Effector memory CD4-positive, alpha-beta T cell (primary cell): Measurements from ENCODE around the gene ZNF746.

Experiments used
- DNase-seq, 3 donors: peaks; one replicate each; pipeline ENCODE4 v3.0.0-alpha.2; 2020
- H3K27ac ChIP-seq: 2 replicates; pipeline ENCODE4 v1.7.0; 2013; ENCODE audit warnings: mild to moderate bottlenecking, low read length, moderate library complexity; ENCODE audit not compliant: insufficient read depth, poor library complexity, severe bottlenecking
- H3K27me3 ChIP-seq: replicated peaks from 2 replicates; pipeline ENCODE4 v1.7.0; 2013; ENCODE audit warnings: mild to moderate bottlenecking, low read length; ENCODE audit not compliant: insufficient read depth, control insufficient read depth, poor library complexity, severe bottlenecking
- H3K36me3 ChIP-seq: 2 replicates; pipeline ENCODE4 v1.7.0; 2013; ENCODE audit warnings: mild to moderate bottlenecking, low read length, moderate library complexity; ENCODE audit not compliant: control insufficient read depth, insufficient read depth
- H3K4me1 ChIP-seq: 2 replicates; pipeline ENCODE4 v1.7.0; 2013; ENCODE audit warnings: low read length, mild to moderate bottlenecking; ENCODE audit not compliant: control insufficient read depth, insufficient read depth, poor library complexity, severe bottlenecking
- H3K4me3 ChIP-seq: 2 replicates; pipeline ENCODE4 v1.7.0; 2013; ENCODE audit warnings: low read length, low read depth, mild to moderate bottlenecking; ENCODE audit not compliant: insufficient read depth, poor library complexity, severe bottlenecking
- H3K9me3 ChIP-seq: 2 replicates; pipeline ENCODE4 v1.7.0; 2013; ENCODE audit warnings: mild to moderate bottlenecking, low read length, moderate library complexity; ENCODE audit not compliant: control insufficient read depth

Gene ZNF746

GRCh38 chr7:149493366-149493765 lies 4.2 kb downstream of the ZNF746 start:
- peaks cover 19% of the 10 kb centered on the region for H3K4me1 ChIP-seq
- H3K27ac ChIP-seq: no peak overlapping the region
- H3K4me3 ChIP-seq: no peak overlapping the region
- H3K36me3 ChIP-seq: peaks cover 38% of the 10 kb centered on the region
- DNase-seq: no peak
- no peaks in the 10 kb centered on the region for H3K27me3 ChIP-seq
- H3K9me3 ChIP-seq: no peaks in the 10 kb centered on the region

- Histone ChIP-seq H3K4me3 (no peak overlapping the region), H3K36me3 (peaks cover 47% of the 10 kb centered on the region), H3K27me3 (no peaks in the 10 kb centered on the region), H3K27ac (no peak overlapping the region), H3K9me3 (no peaks in the 10 kb centered on the region), H3K4me1 (peaks cover 3% of the 10 kb centered on the region)
- no peak for DNase-seq
Measured at GRCh38 chr7:149490083-149490760, 7.4 kb downstream of the ZNF746 start.

- no peaks in the 10 kb centered on the region for H3K4me1 ChIP-seq
- H3K36me3 ChIP-seq: peaks cover 47% of the 10 kb centered on the region
- no peak overlapping the region for H3K27ac ChIP-seq
- no peak overlapping the region for H3K4me3 ChIP-seq
- H3K27me3 ChIP-seq: no peaks in the 10 kb centered on the region
- no peaks in the 10 kb centered on the region for H3K9me3 ChIP-seq
- no peak for DNase-seq
Measured at GRCh38 chr7:149489391-149490024, 8.1 kb downstream of the ZNF746 start.

- Histone ChIP-seq H3K27ac (no peak overlapping the region), H3K9me3 (no peaks in the 10 kb centered on the region), H3K4me3 (no peak overlapping the region), H3K4me1 (no peaks in the 10 kb centered on the region), H3K27me3 (no peaks in the 10 kb centered on the region), H3K36me3 (peaks cover 37% of the 10 kb centered on the region)
- no peak for DNase-seq
Measured at GRCh38 chr7:149479568-149479967, 18.0 kb downstream of the ZNF746 start.

DNA sequence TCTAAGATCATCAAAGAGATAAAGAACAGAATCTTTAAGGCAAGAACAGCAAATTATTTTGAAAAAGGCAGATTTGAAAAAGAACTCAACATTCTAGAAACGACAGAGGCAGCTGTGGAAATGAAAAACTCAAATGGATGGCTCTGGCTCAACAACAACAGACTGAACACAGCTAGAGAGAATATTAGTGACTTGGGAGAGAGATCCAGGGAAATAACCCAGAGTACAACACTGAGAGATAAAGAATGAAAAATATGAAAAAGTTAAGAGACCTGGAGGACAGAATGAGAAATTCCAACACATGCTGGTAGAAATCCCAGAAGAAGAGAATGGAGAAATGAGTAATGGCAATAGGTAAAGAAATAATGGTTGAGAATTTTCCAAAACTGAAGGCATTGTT lies 18.9 kb downstream of the ZNF746 start:
- no peak for DNase-seq
- H3K36me3 ChIP-seq: peaks cover 45% of the 10 kb centered on the region
- no peaks in the 10 kb centered on the region for H3K9me3 ChIP-seq
- H3K27ac ChIP-seq: no peak overlapping the region
- H3K27me3 ChIP-seq: no peaks in the 10 kb centered on the region
- no peaks in the 10 kb centered on the region for H3K4me1 ChIP-seq
- no peak overlapping the region for H3K4me3 ChIP-seq

DNA sequence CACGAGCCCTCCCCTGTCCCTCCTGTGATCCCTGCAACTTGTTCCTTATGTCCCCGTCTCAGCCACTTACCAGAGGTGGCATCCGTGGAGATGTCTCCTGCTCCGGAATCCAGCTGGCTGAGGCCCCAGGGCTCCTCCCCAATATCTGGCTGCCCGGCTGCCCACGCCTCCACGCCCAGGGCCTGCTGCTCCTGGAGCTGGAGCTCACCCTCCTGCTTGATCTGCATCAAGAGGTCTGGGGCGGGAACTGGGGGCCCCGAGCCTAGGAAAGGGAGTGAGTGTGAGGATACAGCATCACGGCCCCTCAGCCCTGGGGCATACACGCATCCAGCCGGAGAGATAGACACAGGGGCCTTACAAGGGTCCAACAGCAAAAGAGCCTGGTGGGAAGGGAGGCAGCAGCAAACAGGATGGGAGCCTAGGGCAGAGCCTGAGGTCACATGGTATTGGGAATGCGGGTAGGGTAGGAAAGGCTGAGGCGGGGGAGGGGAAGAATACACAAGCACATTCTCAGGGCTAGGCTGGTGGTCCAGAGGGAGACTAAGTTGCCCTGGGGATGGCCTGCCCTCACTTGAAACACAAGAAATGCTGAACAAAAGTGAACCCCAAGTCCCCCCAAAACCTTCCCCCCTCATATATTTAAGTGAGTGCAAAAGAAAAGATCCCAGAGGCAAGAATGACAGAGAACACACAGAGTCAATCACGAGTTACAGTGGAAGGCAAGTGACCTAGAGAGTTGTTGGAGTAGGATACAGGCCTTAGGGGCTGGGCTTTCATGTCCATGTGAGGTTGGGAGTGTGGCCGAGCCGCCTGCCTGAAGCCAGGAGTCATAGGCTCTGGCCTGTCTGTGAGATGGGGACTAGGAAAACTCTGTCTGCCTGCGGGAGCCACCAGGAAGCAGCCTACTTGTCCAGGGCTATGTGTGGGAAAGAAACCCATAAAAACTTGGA lies 19.8 kb downstream of the ZNF746 start:
- no peaks in the 10 kb centered on the region for H3K27me3 ChIP-seq

DNA sequence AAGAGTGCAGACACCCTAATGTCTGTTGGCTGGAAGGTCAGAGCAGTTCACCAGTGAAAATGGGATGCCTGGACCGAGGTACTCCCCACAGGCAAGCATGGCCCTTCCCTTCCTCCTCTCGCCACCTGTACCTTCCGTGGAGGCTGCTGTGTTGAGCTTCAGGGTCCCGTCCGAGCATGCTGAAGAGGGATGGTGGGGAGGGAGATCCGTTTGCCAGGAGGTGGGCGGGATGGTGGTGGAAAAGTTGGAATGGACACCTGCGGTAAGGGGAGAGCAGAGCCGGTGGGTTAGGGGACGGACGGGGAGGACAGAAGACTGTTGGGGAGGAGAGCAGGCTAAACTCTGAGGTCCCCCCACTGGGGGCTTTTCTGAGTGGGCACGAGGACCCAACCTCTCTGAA lies 20.8 kb downstream of the ZNF746 start:
- Histone ChIP-seq H3K4me1 (no peaks in the 10 kb centered on the region), H3K36me3 (peaks cover 52% of the 10 kb centered on the region), H3K27ac (no peak overlapping the region), H3K27me3 (no peaks in the 10 kb centered on the region), H3K9me3 (no peaks in the 10 kb centered on the region), H3K4me3 (no peak overlapping the region)
- no peak for DNase-seq

More for the DNA sequence above, 19.8 kb downstream of the ZNF746 start:
- H3K36me3 ChIP-seq: peaks cover 52% of the 10 kb centered on the region
- no peak for DNase-seq
- H3K27ac ChIP-seq: no peak overlapping the region
- no peaks in the 10 kb centered on the region for H3K4me1 ChIP-seq
- no peaks in the 10 kb centered on the region for H3K9me3 ChIP-seq
- no peak overlapping the region for H3K4me3 ChIP-seq

DNA sequence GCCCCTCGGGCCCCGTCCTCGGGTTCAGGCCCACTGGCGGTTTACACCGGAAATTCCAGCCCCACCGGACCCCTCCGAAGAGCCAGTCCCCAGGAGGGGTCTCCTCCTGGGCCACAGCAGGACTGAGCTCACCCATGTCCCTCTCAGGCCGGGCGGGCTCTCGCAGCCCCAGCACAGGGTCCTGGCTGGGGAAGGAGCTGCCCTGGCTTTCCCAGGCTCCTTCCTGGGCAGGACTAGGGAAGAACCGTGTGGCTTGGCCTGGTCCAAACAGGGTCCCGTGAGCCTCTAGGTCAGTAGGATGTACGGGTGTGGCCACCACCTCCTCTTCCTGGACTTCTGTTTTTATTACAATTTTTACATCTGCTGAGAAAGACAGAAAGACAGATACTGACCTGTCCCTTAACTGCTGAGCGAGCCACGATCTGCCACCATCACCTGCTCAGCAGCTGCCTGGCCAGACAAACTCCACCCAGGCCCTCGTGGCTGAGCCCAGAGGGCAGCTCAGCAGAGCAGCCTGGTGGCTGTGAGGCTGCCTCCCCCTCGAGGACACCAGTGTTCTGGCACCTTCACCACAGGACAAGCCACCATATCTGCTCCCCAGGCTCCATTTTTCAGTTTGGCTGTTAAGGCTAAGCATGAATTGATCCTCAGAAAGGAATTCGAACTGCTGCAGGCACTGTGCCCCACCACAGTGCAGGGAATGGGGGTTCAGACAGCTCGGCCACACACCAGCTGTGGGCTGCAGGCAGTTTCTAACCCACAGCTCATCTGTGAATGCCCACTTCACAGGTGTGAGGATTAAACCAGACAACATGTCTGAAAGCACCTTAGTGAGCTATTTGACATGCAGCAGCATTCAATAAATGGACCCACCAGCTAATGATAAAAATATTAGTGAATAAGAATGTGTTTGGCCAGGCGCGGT lies 22.2 kb downstream of the ZNF746 start:
- DNase-seq: no peak

GRCh38 chr7:149474309-149475120 lies 23.1 kb downstream of the ZNF746 start:
- Histone ChIP-seq H3K9me3 (no peaks in the 10 kb centered on the region), H3K36me3 (peaks cover 46% of the 10 kb centered on the region), H3K27ac (no peak overlapping the region), H3K4me1 (no peaks in the 10 kb centered on the region), H3K4me3 (no peak overlapping the region), H3K27me3 (no peaks in the 10 kb centered on the region)
- no peak for DNase-seq

More for the DNA sequence above, 22.2 kb downstream of the ZNF746 start:
- Histone ChIP-seq H3K4me3 (no peak overlapping the region), H3K27ac (no peak overlapping the region), H3K9me3 (no peaks in the 10 kb centered on the region), H3K27me3 (no peaks in the 10 kb centered on the region), H3K4me1 (no peaks in the 10 kb centered on the region), H3K36me3 (peaks cover 46% of the 10 kb centered on the region)
